ENCODE data around the gene FNDC8. TPM values are rescaled to one million over a fixed set of nuclear protein-coding genes. Genes with fewer than 3 reads are reported as not detected.

FNDC8 gene
- total and polyA plus RNA-seq, 2 of the 8 experiments (the other 6 are each of a cell fraction or from before 2014, with no cell fraction given): not detected

DNA sequence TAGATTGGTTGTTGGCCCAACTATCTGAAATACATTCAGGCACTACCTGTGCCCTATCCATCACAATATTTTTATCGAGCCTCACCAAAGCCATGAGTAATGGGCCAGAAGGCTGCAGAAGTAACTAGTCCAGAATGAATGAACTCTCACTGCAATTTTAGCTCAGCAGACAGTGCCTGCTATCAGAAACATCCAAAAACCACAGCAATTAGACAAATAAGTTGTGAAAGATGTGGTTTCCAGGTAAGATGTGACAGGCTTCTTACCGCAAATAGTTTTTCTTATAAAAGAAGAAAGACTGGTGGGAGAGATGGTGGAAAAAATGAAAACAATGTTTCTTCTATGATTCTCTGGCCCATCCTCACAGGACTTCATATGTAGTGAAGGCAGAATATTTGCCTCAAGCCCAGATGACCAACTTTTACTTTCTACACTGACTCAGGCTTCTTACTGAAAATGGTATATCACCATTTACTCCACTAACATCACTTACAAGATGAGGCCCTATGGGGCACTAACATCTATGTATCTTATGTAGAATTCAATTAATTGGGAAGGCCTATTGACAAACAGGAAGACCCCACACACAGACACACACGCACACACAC is 48.1 kb upstream of the FNDC8 start (continued):
- TF ChIP-seq CEBPB (IDR thresholded peaks at IDR 0.05; ENCODE audit: low read depth, low read length) (no peak), CTCF (IDR thresholded peaks at IDR 0.05; ENCODE audit: control extremely low read depth in 1 of 3, insufficient read depth in 1 of 3, low read depth in 1 of 3, low read length in 3 of 3) (no peak)
